Measurements from ENCODE around the gene SMYD3. TPM values are rescaled to one million over a fixed set of nuclear protein-coding genes. Genes with fewer than 3 reads are reported as not detected.

The SMYD3 gene
- total RNA-seq, 1 experiment from 2014 or later: 17.4 TPM

DNA sequence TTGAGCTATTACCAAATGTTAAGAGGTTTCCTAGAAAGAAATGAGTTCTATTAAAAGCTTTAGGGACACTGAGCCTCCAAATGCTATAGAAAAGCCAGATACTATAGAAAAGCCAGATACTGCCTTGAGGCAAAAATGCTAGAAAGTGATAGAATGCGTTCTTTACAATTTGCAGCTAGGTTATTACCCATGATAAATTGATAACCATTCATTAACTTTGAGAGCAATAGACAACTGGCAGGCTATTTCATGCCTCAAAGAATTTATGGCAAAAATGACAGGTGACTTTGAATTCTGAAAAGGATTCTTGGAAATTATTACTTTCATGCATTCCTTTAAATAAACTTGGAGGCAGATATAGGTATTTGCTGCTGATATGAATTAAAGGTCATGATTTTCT lies 51.6 kb downstream of the SMYD3 start:
- H3K27me3 ChIP-seq (ENCODE audit: control insufficient read depth, insufficient read depth, low read length): no peaks in the 10 kb centered on the region
- POLR2A ChIA-PET: no interaction called here
- TF ChIP-seq TCF7L2 (IDR thresholded peaks at IDR 0.05; ENCODE audit: low read depth, low read length): no peak
- TF ChIP-seq, protein P1, sequence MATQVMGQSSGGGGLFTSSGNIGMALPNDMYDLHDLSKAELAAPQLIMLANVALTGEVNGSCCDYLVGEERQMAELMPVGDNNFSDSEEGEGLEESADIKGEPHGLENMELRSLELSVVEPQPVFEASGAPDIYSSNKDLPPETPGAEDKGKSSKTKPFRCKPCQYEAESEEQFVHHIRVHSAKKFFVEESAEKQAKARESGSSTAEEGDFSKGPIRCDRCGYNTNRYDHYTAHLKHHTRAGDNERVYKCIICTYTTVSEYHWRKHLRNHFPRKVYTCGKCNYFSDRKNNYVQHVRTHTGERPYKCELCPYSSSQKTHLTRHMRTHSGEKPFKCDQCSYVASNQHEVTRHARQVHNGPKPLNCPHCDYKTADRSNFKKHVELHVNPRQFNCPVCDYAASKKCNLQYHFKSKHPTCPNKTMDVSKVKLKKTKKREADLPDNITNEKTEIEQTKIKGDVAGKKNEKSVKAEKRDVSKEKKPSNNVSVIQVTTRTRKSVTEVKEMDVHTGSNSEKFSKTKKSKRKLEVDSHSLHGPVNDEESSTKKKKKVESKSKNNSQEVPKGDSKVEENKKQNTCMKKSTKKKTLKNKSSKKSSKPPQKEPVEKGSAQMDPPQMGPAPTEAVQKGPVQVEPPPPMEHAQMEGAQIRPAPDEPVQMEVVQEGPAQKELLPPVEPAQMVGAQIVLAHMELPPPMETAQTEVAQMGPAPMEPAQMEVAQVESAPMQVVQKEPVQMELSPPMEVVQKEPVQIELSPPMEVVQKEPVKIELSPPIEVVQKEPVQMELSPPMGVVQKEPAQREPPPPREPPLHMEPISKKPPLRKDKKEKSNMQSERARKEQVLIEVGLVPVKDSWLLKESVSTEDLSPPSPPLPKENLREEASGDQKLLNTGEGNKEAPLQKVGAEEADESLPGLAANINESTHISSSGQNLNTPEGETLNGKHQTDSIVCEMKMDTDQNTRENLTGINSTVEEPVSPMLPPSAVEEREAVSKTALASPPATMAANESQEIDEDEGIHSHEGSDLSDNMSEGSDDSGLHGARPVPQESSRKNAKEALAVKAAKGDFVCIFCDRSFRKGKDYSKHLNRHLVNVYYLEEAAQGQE (IDR thresholded peaks at IDR 0.05; ENCODE audit: insufficient read depth in 1 of 2, low read depth in 2 of 2, low read length in 1 of 2): no peak
- no peak for TF ChIP-seq CTCF (IDR thresholded peaks at IDR 0.05)
- no peak for TF ChIP-seq SIN3A (IDR thresholded peaks at IDR 0.05; ENCODE audit: borderline replicate concordance, insufficient read depth, low read depth, low read length)
- no peak for TF ChIP-seq POLR2AphosphoS5 (IDR thresholded peaks at IDR 0.05; ENCODE audit: low read depth, low read length)
- H3K4me3 ChIP-seq (ENCODE audit: low read depth in 2 of 2, low read length in 2 of 2): no peak overlapping the region
- ATAC-seq: no peak
- in situ Hi-C loops (cut with HindIII; ENCODE audit: low pct_unique_long_range_greater_than_20kb, low sequenced_read_pairs) (no loop called here), intact Hi-C loops (cut with micrococcal nuclease; ENCODE audit: unreplicated experiment) (no loop called here)
- BruUV-seq (replicated peaks): no TSS peak
- no peak for DNase-seq (ENCODE audit: low read depth, low spot score)
- no peaks in the 10 kb centered on the region for H3K36me3 ChIP-seq (ENCODE audit: control insufficient read depth, insufficient read depth, low read length)
- CTCF ChIA-PET: no interaction called here
- no peaks in the 10 kb centered on the region for H3K9me3 ChIP-seq (ENCODE audit: control insufficient read depth, insufficient read depth, low read depth, low read length)
- H3K27ac ChIP-seq (ENCODE audit: low read length): no peak overlapping the region
- no peaks in the 10 kb centered on the region for H3K4me1 ChIP-seq (ENCODE audit: control insufficient read depth, insufficient read depth, low read length)

DNA sequence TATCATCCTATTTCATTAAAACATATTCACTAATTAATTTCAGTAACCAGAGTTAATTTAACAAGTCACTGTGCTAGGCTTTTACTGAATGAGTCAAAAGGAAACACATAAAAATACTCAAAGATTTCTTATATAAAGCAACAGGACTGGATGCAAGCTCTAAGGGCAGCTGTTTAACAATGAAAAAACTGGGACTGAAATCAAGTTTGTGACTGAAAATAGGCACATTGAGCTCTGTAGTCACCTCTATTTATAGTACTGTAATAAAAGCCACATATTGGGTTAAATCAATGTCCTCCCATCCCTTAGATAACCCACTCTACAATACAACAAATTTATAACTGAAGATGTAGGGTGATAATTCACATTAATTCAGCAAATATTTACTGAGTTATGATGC lies 52.4 kb downstream of the SMYD3 start:
- Histone ChIP-seq H3K9me3 (ENCODE audit: control insufficient read depth, insufficient read depth, low read depth, low read length) (no peaks in the 10 kb centered on the region), H3K27ac (ENCODE audit: low read length) (no peak overlapping the region), H3K4me3 (ENCODE audit: low read depth in 2 of 2, low read length in 2 of 2) (no peak overlapping the region), H3K27me3 (ENCODE audit: control insufficient read depth, insufficient read depth, low read length) (no peaks in the 10 kb centered on the region), H3K4me1 (ENCODE audit: control insufficient read depth, insufficient read depth, low read length) (no peaks in the 10 kb centered on the region), H3K36me3 (ENCODE audit: control insufficient read depth, insufficient read depth, low read length) (no peaks in the 10 kb centered on the region)
- DNase-seq (ENCODE audit: low read depth, low spot score): no peak
- CTCF ChIA-PET: no interaction called here
- intact Hi-C loops (cut with micrococcal nuclease; ENCODE audit: unreplicated experiment): no loop called here
- in situ Hi-C loops (cut with HindIII; ENCODE audit: low pct_unique_long_range_greater_than_20kb, low sequenced_read_pairs): no loop called here
- BruUV-seq (replicated peaks): no TSS peak
- no peak for ATAC-seq
- no peak for TF ChIP-seq CTCF (IDR thresholded peaks at IDR 0.05)
- TF ChIP-seq SIN3A (IDR thresholded peaks at IDR 0.05; ENCODE audit: borderline replicate concordance, insufficient read depth, low read depth, low read length): no peak
- TF ChIP-seq, protein P1 (IDR thresholded peaks at IDR 0.05; ENCODE audit: insufficient read depth in 1 of 2, low read depth in 2 of 2, low read length in 1 of 2): no peak
- TF ChIP-seq TCF7L2 (IDR thresholded peaks at IDR 0.05; ENCODE audit: low read depth, low read length): no peak
- POLR2A ChIA-PET: no interaction called here

Data from Panc1 (cell line).